Common myeloid progenitor, CD34-positive (primary cell): Measurements from ENCODE around the gene HADH.
"Not testable (repeated sequence)": the region's sequence is repeated elsewhere in the genome, so short reads cannot be mapped to it uniquely, and the experiment has no call there.

Experiments
- CTCF ChIA-PET: fragments of 350-600 bp; sonication (Branson Sonifier 250); formaldehyde crosslinking; loops from one replicate; lab custom pipeline; 2021; ENCODE audit warnings: antibody characterized with exemption; lab: Charles Lee
- POLR2A ChIA-PET: fragments of 350-600 bp; sonication (Branson Sonifier 250); formaldehyde crosslinking; loops from one replicate; lab custom pipeline; 2021; ENCODE audit warnings: antibody characterized with exemption; lab: Charles Lee
- DNase-seq, 3 donors: peaks; one replicate each; pipeline versions ENCODE4 v3.0.0 to v3.0.0-alpha.2; 2013
- H3K27ac ChIP-seq, 2 experiments: 1 replicate in 1 of 2; 2 replicates in 1 of 2; pipeline ENCODE4 v1.7.0; 2013; ENCODE audit warnings: inconsistent platforms in 2 of 2, low read length in 2 of 2, mild to moderate bottlenecking in 2 of 2, low read depth in 1 of 2, moderate library complexity in 1 of 2; ENCODE audit not compliant: severe bottlenecking in 2 of 2, insufficient read depth in 1 of 2, poor library complexity in 1 of 2
- H3K27me3 ChIP-seq, 5 experiments: replicated peaks in 2 of 5; 1 replicate in 3 of 5; 2 replicates in 2 of 5; pipeline versions ENCODE4 v1.6.1 to v1.7.0; 2013; ENCODE audit warnings: low read length in 4 of 5, mild to moderate bottlenecking in 2 of 5, moderate library complexity in 2 of 5, inconsistent platforms in 1 of 5; ENCODE audit not compliant: insufficient read depth in 5 of 5, control insufficient read depth in 4 of 5
- H3K36me3 ChIP-seq, 4 experiments: 1 replicate in 2 of 4; 2 replicates in 2 of 4; pipeline versions ENCODE4 v1.6.1 to v1.7.0; 2013; ENCODE audit warnings: low read length in 3 of 4, control low read depth in 1 of 4, mild to moderate bottlenecking in 1 of 4; ENCODE audit not compliant: control insufficient read depth in 4 of 4, insufficient read depth in 4 of 4
- H3K4me1 ChIP-seq, 4 experiments: 1 replicate in 3 of 4; 2 replicates in 1 of 4; pipeline versions ENCODE4 v1.6.1 to v1.7.1; 2013; ENCODE audit warnings: low read length in 3 of 4, mild to moderate bottlenecking in 3 of 4, control low read depth in 1 of 4, inconsistent platforms in 1 of 4, moderate library complexity in 1 of 4; ENCODE audit not compliant: control insufficient read depth in 4 of 4, insufficient read depth in 4 of 4; ENCODE audit errors: control extremely low read depth in 1 of 4
- H3K4me3 ChIP-seq, 7 experiments: 1 replicate in 4 of 7; 2 replicates in 3 of 7; pipeline versions ENCODE4 v1.5.1 to v1.7.0; 2013; ENCODE audit warnings: mild to moderate bottlenecking in 7 of 7, low read length in 6 of 7, moderate library complexity in 6 of 7, inconsistent platforms in 2 of 7, low read depth in 2 of 7, control low read depth in 1 of 7; ENCODE audit not compliant: insufficient read depth in 4 of 7, control insufficient read depth in 1 of 7; ENCODE audit errors: extremely low read depth in 1 of 7
- H3K9me3 ChIP-seq, 5 experiments: 1 replicate in 4 of 5; 2 replicates in 1 of 5; pipeline versions ENCODE4 v1.6.1 to v1.7.1; 2013; ENCODE audit warnings: low read length in 4 of 5, mild to moderate bottlenecking in 2 of 5, inconsistent platforms in 1 of 5, low read depth in 1 of 5, moderate library complexity in 1 of 5; ENCODE audit not compliant: control insufficient read depth in 4 of 5, insufficient read depth in 2 of 5; ENCODE audit errors: control extremely low read depth in 1 of 5
- WGBS: methylation state at CpG from one replicate; pipeline ENCODE4 v1.1.5; 2013; ENCODE audit not compliant: insufficient coverage; 5-methylcytosine and 5-hydroxymethylcytosine counted together

Gene HADH

DNA sequence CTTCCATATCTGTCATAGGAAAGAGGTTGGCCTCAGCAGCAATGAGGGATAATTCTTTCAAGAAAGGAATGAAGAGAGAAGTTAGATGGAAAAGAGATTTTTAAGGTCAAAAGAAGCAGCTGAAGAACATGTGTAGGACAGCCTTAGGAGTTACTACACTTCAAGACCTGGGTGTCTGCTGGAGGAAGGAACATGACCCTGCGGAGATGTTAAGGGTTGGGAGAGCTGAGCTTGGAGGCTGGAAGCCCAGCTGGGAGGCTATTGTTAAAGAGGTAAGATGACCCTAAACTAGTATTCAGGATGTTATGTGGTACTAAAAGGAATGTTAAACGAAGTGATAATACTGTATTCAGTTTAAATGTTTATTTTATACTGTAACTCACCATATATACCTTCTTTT lies 15.0 kb downstream of the HADH start:
- no peak overlapping the region for H3K27ac ChIP-seq
- H3K4me3 ChIP-seq, result no peak overlapping the region
- POLR2A ChIA-PET, result no interaction called here
- no peaks in the 10 kb centered on the region for H3K27me3 ChIP-seq
- H3K36me3 ChIP-seq, result peaks cover 0 to 28% (median 9%) of the 10 kb centered on the region in 4 experiments
- peaks cover 0 to 2% (median 0%) of the 10 kb centered on the region in 5 experiments for H3K9me3 ChIP-seq
- no peak for DNase-seq
- CTCF ChIA-PET, result interaction anchor here (1.4 kb wide), 2 partner anchors 9 to 14 kb away, joined by 6 to 7 read pairs; no protein-coding TSS in a partner anchor
- 100% methylated on average over 1 of the region's 2 CpGs for WGBS
- H3K4me1 ChIP-seq, result no peaks in the 10 kb centered on the region

DNA sequence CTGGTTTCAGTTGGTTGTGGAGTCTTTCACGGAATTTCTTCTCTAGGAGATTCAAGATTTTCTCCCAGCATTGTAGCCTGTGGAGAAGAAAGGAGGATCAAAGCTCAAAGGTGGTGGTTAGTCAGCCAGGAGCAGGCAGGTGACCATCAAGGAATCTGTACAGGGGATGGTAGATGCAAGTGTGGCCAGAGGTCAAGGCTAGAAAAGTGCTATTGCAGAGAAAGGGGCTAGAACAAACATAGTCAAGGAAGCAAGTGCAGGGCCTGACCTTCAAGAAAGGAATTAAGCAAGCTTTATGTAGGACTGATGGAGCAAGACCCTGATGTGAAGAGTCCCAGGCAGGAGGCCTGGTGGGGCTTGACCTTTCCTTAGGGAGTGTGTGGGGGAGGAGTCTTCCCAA lies 16.1 kb downstream of the HADH start:
- Histone ChIP-seq H3K27ac (no peak overlapping the region), H3K27me3 (no peaks in the 10 kb centered on the region), H3K4me1 (no peaks in the 10 kb centered on the region), H3K36me3 (peaks cover 0 to 34% (median 9%) of the 10 kb centered on the region in 4 experiments), H3K4me3 (no peak overlapping the region), H3K9me3 (peaks cover 0 to 2% (median 0%) of the 10 kb centered on the region in 5 experiments)
- DNase-seq, result no peak
- WGBS, result no CpG with 5 or more reads among the region's 1 CpG
- ChIA-PET POLR2A (no interaction called here), CTCF (interaction anchor here (0.6 to 1.8 kb wide), 2 partner anchors 14 to 15 kb away, joined by 3 to 7 read pairs; no protein-coding TSS in a partner anchor)

DNA sequence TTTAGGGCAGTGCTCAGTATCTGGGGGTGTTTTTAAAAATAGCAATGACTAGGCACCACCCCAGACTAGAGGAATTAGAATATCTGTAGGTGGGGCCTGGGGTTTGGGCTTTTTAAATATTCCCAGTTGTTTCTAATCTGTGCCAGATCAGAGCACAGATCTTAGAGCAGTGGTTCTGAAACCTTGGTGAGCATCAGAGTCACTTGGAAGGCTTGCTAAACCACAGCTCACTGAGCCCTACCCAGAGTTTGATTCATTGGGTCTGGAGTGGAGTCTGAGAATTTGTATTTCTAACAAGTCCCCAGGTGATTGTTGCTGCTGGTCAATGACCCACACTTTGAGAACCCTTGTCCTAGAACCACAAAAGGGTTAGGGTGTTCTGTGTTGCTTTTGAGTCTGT lies 16.7 kb downstream of the HADH start:
- Histone ChIP-seq H3K4me1 (no peaks in the 10 kb centered on the region), H3K4me3 (no peak overlapping the region), H3K27ac (no peak overlapping the region), H3K27me3 (no peaks in the 10 kb centered on the region), H3K36me3 (peaks cover 2 to 31% (median 12%) of the 10 kb centered on the region in 4 experiments), H3K9me3 (peaks cover 0 to 2% (median 0%) of the 10 kb centered on the region in 5 experiments)
- ChIA-PET POLR2A (no interaction called here), CTCF (interaction anchor here (0.6 to 1.8 kb wide), 2 partner anchors 13 to 15 kb away, joined by 3 to 7 read pairs; no protein-coding TSS in a partner anchor)
- no peak for DNase-seq

DNA sequence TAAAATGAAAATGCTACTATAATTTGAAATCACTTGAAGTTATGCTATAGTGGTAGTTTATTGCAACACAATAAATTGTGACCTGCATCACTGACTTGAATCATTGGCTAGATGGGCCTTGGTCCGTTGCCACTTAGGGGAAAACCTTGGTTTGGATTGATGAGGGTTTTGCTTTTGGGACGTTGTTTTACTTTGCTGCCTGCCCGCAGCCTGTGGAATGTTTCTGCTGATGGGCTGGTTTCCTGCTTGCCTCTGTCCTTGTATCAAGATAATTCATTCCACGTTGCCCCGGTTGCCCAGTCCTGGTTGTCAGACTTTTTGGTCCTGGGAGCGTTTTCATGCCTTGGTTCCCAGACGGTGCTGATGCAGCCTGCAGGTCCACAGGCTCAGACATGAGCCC lies 18.3 kb downstream of the HADH start:
- POLR2A ChIA-PET, result no interaction called here
- Histone ChIP-seq H3K9me3 (no peaks in the 10 kb centered on the region), H3K4me3 (no peak overlapping the region), H3K36me3 (peaks cover 2 to 22% (median 15%) of the 10 kb centered on the region in 4 experiments), H3K27me3 (no peaks in the 10 kb centered on the region), H3K4me1 (no peaks in the 10 kb centered on the region), H3K27ac (no peak overlapping the region)
- no peak for DNase-seq
- CTCF ChIA-PET, result no interaction called here
- 98% methylated on average over 7 of the region's 7 CpGs for WGBS

DNA sequence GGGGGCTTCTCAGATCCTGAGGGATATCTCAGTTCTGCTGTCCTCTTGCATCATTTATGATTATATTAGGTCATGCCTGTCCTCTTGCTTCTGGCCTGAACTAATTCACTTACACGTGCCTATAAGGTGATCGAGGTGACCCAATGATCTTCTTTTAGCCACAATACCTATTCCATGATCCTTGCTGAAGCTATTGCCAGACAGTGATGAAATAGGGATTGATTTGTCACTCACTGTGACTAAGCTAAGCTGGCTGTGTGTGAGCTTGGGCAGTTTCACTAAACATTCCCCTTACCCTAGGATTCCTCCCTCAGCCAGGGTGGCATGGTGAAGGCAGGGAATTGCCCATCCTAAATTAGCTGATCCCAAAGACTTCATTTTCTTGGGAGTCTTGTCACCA lies 19.0 kb downstream of the HADH start:
- no peak overlapping the region for H3K27ac ChIP-seq
- ChIA-PET CTCF (interaction anchor here (0.8 kb wide), 1 partner anchor 12 kb away, joined by 3 read pairs; no protein-coding TSS in a partner anchor), POLR2A (no interaction called here)
- no peak for DNase-seq
- H3K9me3 ChIP-seq, result no peaks in the 10 kb centered on the region
- H3K4me1 ChIP-seq, result no peaks in the 10 kb centered on the region
- no peak overlapping the region for H3K4me3 ChIP-seq
- WGBS, result 83% methylated on average over 2 of the region's 2 CpGs
- H3K27me3 ChIP-seq, result no peaks in the 10 kb centered on the region
- H3K36me3 ChIP-seq, result peaks cover 2 to 28% (median 17%) of the 10 kb centered on the region in 4 experiments

DNA sequence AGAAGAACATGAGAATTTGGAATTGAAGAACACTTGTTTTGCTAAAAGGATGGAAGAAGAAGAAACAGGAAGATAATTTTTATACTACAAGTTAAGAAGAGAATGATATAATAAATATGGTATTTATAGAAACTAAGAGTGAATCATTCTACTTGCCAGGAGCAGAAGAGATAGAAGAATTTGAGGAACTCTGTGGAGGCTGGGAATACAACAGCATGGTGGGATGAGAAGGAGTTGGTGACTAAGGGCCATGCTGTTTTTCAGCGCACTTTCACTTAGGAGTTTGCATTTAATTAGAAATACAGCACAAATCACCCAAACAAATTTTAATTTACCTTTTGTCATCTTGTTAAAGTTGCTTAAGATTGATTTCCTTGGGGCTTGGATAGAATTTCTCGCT lies 20.5 kb downstream of the HADH start:
- Histone ChIP-seq H3K27ac (no peak overlapping the region), H3K9me3 (no peaks in the 10 kb centered on the region), H3K4me1 (no peaks in the 10 kb centered on the region), H3K4me3 (no peak overlapping the region), H3K36me3 (peaks cover 2 to 38% (median 26%) of the 10 kb centered on the region in 4 experiments), H3K27me3 (no peaks in the 10 kb centered on the region)
- WGBS, result no CpG with 5 or more reads among the region's 2 CpGs
- no peak for DNase-seq
- POLR2A ChIA-PET, result no interaction called here
- CTCF ChIA-PET, result no interaction called here

DNA sequence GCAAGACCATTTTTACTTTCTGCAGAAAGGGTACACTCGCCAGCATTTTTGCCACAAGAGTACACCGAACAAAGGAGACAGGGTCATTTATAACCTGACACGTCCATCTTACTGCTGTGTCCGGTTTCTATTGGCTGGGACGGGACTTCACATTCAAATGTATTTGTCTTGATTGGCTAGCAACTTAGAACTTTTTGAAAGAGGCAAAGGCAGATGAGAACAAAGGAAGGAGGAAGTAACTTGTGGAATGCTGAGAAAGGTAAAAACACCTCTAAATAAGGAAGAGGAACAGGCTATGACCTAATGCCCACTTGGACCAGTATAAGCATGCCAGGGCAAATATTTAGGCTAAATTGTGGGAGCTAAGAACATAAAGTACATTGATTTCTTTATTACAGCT lies 22.7 kb downstream of the HADH start:
- peaks cover 4 to 50% (median 39%) of the 10 kb centered on the region in 4 experiments for H3K36me3 ChIP-seq
- H3K9me3 ChIP-seq, H3K4me3 ChIP-seq, H3K4me1 ChIP-seq, H3K27me3 ChIP-seq, DNase-seq, CTCF ChIA-PET, H3K27ac ChIP-seq, POLR2A ChIA-PET: not testable (repeated sequence)
- WGBS, result 98% methylated on average over 5 of the region's 5 CpGs
